Hematopoietic multipotent progenitor cell treated with erythropoietin and hydrocortisone succinate and interleukin-3 and kit ligand, for 4 days (in vitro differentiated cells): ENCODE data around the gene EXOC6B.
"Not testable (repeated sequence)": the region's sequence is repeated elsewhere in the genome, so short reads cannot be mapped to it uniquely, and the experiment has no call there.

ENCODE experiments used
- DNase-seq: peaks from one replicate; pipeline ENCODE4 v3.0.0-alpha.2; 2015

EXOC6B gene

GRCh38 chr2:72421771-72422379 is 404.0 kb downstream of the EXOC6B start:
- not testable (repeated sequence) for DNase-seq

- no peak for DNase-seq
Measured at GRCh38 chr2:72415781-72416475, 409.9 kb downstream of the EXOC6B start.

- no peak for DNase-seq
Measured at GRCh38 chr2:72415241-72415661, 410.6 kb downstream of the EXOC6B start.

- no peak for DNase-seq
Measured at GRCh38 chr2:72414137-72414760, 411.6 kb downstream of the EXOC6B start.

- no peak for DNase-seq
Measured at GRCh38 chr2:72413716-72414115, 412.1 kb downstream of the EXOC6B start.

GRCh38 chr2:72412214-72412613 is 413.6 kb downstream of the EXOC6B start:
- no peak for DNase-seq

- DNase-seq = no peak
Measured at GRCh38 chr2:72399879-72400278, 426.0 kb downstream of the EXOC6B start.

- no peak for DNase-seq
Measured at GRCh38 chr2:72395096-72395495, 430.7 kb downstream of the EXOC6B start.

- no peak for DNase-seq
Measured at GRCh38 chr2:72394541-72395070, 431.2 kb downstream of the EXOC6B start.

GRCh38 chr2:72389447-72389846 is 436.4 kb downstream of the EXOC6B start:
- no peak for DNase-seq

- DNase-seq = no peak
Measured at GRCh38 chr2:72388263-72388662, 437.6 kb downstream of the EXOC6B start.

GRCh38 chr2:72386288-72386687 is 439.5 kb downstream of the EXOC6B start:
- no peak for DNase-seq

- no peak for DNase-seq
Measured at GRCh38 chr2:72378753-72379348, 447.0 kb downstream of the EXOC6B start.

- peak; percentile 9 for DNase-seq
Measured at GRCh38 chr2:72367530-72368225, 458.2 kb downstream of the EXOC6B start.

GRCh38 chr2:72363406-72363805 is 462.4 kb downstream of the EXOC6B start:
- no peak for DNase-seq

- no peak for DNase-seq
Measured at GRCh38 chr2:72362733-72363132, 463.1 kb downstream of the EXOC6B start.

GRCh38 chr2:72361521-72361920 is 464.3 kb downstream of the EXOC6B start:
- no peak for DNase-seq

- no peak for DNase-seq
Measured at GRCh38 chr2:72361042-72361441, 464.8 kb downstream of the EXOC6B start.

- no peak for DNase-seq
Measured at GRCh38 chr2:72350852-72351251, 475.0 kb downstream of the EXOC6B start.

GRCh38 chr2:72349016-72349415 is 476.8 kb downstream of the EXOC6B start:
- DNase-seq = no peak

- DNase-seq = no peak
Measured at GRCh38 chr2:72347081-72347480, 478.8 kb downstream of the EXOC6B start.

GRCh38 chr2:72341639-72342038 is 484.2 kb downstream of the EXOC6B start:
- DNase-seq = no peak

- DNase-seq = no peak
Measured at GRCh38 chr2:72340665-72341064, 485.2 kb downstream of the EXOC6B start.
